ENCODE data around the gene TUBAL3. TPM values are rescaled to one million over a fixed set of nuclear protein-coding genes. Genes with fewer than 3 reads are reported as not detected.

Gene TUBAL3
- total and polyA plus RNA-seq, 4 donors = 0.75 TPM; not detected in 3

DNA sequence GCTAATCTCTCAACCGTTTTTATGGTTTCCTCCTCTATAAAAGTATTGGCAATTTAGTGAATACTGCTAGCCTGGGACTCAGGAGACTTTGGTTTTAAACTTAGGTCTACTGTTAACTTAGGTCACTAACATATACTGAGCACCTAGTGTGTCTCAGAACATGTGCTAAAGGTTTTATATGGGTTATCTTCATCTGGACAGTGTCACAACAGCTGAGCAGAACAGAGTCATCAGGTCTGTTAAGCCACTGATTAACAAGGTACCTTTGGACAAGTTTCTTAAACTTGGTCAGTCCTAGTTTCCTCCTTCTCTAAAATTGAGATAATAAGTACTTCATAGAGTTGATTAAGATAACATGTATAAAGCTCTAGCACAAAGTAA lies 38.4 kb upstream of the TUBAL3 start:
- H3K27ac ChIP-seq (ENCODE audit: low read depth in 1 of 2, low read length in 2 of 2) = no peak overlapping the region
- peaks cover 0 to 6% (median 5%) of the 10 kb centered on the region in 4 donors for H3K4me1 ChIP-seq (ENCODE audit: control insufficient read depth in 4 of 4, insufficient read depth in 4 of 4, low read length in 3 of 4)
- DNase-seq (ENCODE audit: low spot score) = no peak
- WGBS = 84% methylated on average over 1 of the region's 1 CpG
- H3K36me3 ChIP-seq (ENCODE audit: control insufficient read depth in 4 of 4, insufficient read depth in 3 of 4, low read depth in 1 of 4, low read length in 3 of 4) = no peaks in the 10 kb centered on the region
- no peaks in the 10 kb centered on the region for H3K9me3 ChIP-seq (ENCODE audit: control insufficient read depth in 4 of 4, low read length in 3 of 4)
- H3K27me3 ChIP-seq (ENCODE audit: control insufficient read depth in 4 of 4, insufficient read depth in 4 of 4, low read length in 3 of 4) = no peaks in the 10 kb centered on the region
- H3K4me3 ChIP-seq (ENCODE audit: low read depth in 1 of 3, low read length in 3 of 3) = no peak overlapping the region
- H3K9ac ChIP-seq (ENCODE audit: low read depth in 1 of 2, low read length in 2 of 2) = no peak overlapping the region
- TF ChIP-seq, protein P1, sequence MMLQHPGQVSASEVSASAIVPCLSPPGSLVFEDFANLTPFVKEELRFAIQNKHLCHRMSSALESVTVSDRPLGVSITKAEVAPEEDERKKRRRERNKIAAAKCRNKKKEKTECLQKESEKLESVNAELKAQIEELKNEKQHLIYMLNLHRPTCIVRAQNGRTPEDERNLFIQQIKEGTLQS (IDR thresholded peaks at IDR 0.05) = no peak
- TF ChIP-seq HNF4A (conservative IDR thresholded peaks at IDR 0.05) (no peak), YY1 (IDR thresholded peaks at IDR 0.05) (no peak), RXRA (IDR thresholded peaks at IDR 0.05) (no peak), ZBTB33 (IDR thresholded peaks at IDR 0.05) (no peak), JUND (IDR thresholded peaks at IDR 0.05) (no peak), FOXA2 (IDR thresholded peaks at IDR 0.05) (no peak), SP1 (IDR thresholded peaks at IDR 0.05) (no peak), CTCF (IDR thresholded peaks at IDR 0.05; ENCODE audit: low read depth, low read length, missing input control) (no peak), MAX (IDR thresholded peaks at IDR 0.05) (no peak), NR2F2 (IDR thresholded peaks at IDR 0.05) (no peak), FOXA1 (IDR thresholded peaks at IDR 0.05) (no peak), TAF1 (conservative IDR thresholded peaks at IDR 0.05) (no peak)

DNA sequence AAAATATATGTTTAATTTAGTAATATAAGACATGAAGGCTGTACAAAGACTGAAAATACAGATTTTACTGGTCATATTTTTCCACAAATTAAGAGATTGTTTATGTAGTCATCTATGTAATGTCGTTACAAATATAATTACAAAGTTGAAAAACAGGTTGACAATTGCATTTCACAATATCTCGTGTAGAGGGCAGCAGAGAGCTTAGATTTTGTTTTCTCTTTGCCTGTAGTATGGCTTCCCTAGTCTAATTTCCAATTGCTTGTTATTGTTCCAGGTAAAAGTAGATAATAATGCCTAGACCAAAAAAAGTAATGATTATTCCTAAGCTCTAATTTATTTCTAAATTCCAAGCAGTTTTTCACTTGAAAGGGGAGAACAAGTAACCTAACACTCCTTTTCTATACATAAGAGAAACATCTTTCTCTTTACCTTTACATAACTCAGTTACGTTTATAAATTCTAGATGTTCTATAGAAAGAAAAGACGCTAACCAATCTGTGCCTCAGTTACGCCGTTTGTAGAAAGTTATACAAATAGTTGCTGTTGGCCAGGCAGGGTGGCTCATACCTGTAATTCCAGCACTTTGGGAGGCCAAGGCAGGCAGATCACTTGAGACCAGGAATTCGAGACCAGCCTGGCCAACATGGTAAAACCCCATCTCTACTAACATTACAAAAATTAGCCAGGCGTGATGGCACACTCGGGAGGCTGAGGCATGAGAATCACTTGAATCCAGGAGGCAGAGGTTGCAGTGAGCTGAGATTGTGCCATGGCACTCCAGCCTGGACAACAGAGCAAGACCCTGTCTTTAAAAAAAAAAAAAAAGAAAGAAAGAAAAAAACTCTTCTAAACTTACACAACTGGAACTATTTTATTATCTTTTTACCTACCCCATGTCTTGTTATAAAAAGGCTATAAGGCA lies 37.7 kb upstream of the TUBAL3 start:
- H3K27me3 ChIP-seq (ENCODE audit: control insufficient read depth in 4 of 4, insufficient read depth in 4 of 4, low read length in 3 of 4) = no peaks in the 10 kb centered on the region
- TF ChIP-seq HNF4A (conservative IDR thresholded peaks at IDR 0.05) (no peak), YY1 (IDR thresholded peaks at IDR 0.05) (peak; percentile 20), TAF1 (conservative IDR thresholded peaks at IDR 0.05) (no peak), REST (IDR thresholded peaks at IDR 0.05) (no peak), CTCF (IDR thresholded peaks at IDR 0.05; ENCODE audit: low read depth, low read length, missing input control) (peak; percentile 81), FOXA2 (IDR thresholded peaks at IDR 0.05) (peak; percentile 11), RAD21 (IDR thresholded peaks at IDR 0.05) (peak; percentile 93 to 95)
- TF ChIP-seq, protein P1 (IDR thresholded peaks at IDR 0.05) = no peak
- peaks cover 0 to 6% (median 5%) of the 10 kb centered on the region in 4 donors for H3K4me1 ChIP-seq (ENCODE audit: control insufficient read depth in 4 of 4, insufficient read depth in 4 of 4, low read length in 3 of 4)
- no peaks in the 10 kb centered on the region for H3K9me3 ChIP-seq (ENCODE audit: control insufficient read depth in 4 of 4, low read length in 3 of 4)
- WGBS = 64% methylated on average over 9 of the region's 9 CpGs
- H3K36me3 ChIP-seq (ENCODE audit: control insufficient read depth in 4 of 4, insufficient read depth in 3 of 4, low read depth in 1 of 4, low read length in 3 of 4) = no peaks in the 10 kb centered on the region
- no peak overlapping the region for H3K4me3 ChIP-seq (ENCODE audit: low read depth in 1 of 3, low read length in 3 of 3)
- H3K27ac ChIP-seq (ENCODE audit: low read depth in 1 of 2, low read length in 2 of 2) = no peak overlapping the region
- DNase-seq (ENCODE audit: low spot score) = no peak
- no peak overlapping the region for H3K9ac ChIP-seq (ENCODE audit: low read depth in 1 of 2, low read length in 2 of 2)
